Kidney epithelial cell (primary cell): ENCODE measurements around the gene C12orf76. TPM values are rescaled to one million over a fixed set of nuclear protein-coding genes. Genes with fewer than 3 reads are reported as not detected.
"Not testable (repeated sequence)": the region's sequence is repeated elsewhere in the genome, so short reads cannot be mapped to it uniquely, and the experiment has no call there.

ENCODE experiments used
- DNase-seq: peaks from one replicate; pipeline ENCODE4 v3.0.0-alpha.2; 2010; ENCODE audit warnings: low read depth
- H3K27me3 ChIP-seq: 2 replicates; pipeline ENCODE4 v1.6.0; 2011; ENCODE audit warnings: low read length; ENCODE audit not compliant: control insufficient read depth, insufficient read depth
- H3K36me3 ChIP-seq: 2 replicates; pipeline ENCODE4 v1.5.1; 2011; ENCODE audit warnings: low read length; ENCODE audit not compliant: control insufficient read depth, insufficient read depth
- H3K4me3 ChIP-seq: 2 replicates; pipeline ENCODE4 v1.5.1; 2011; ENCODE audit warnings: low read depth, mild to moderate bottlenecking, control low read depth, low read length
- CTCF ChIP-seq: IDR thresholded peaks from 2 replicates; pipeline ENCODE4 v1.5.1; 2011; ENCODE audit warnings: mild to moderate bottlenecking, moderate library complexity, low read length, control low read depth, inconsistent platforms; ENCODE audit not compliant: insufficient read depth, poor library complexity, severe bottlenecking
- total RNA-seq: library from RNA; depleted of rRNA; stranded (reverse); fragments of >200 nt; gene quantifications from 2 replicates; pipeline ENCODE4 v1.2.3, GENCODE V29; 2015

Gene C12orf76
- total RNA-seq: 8.8 and 14.5 TPM in 2 replicates

DNA sequence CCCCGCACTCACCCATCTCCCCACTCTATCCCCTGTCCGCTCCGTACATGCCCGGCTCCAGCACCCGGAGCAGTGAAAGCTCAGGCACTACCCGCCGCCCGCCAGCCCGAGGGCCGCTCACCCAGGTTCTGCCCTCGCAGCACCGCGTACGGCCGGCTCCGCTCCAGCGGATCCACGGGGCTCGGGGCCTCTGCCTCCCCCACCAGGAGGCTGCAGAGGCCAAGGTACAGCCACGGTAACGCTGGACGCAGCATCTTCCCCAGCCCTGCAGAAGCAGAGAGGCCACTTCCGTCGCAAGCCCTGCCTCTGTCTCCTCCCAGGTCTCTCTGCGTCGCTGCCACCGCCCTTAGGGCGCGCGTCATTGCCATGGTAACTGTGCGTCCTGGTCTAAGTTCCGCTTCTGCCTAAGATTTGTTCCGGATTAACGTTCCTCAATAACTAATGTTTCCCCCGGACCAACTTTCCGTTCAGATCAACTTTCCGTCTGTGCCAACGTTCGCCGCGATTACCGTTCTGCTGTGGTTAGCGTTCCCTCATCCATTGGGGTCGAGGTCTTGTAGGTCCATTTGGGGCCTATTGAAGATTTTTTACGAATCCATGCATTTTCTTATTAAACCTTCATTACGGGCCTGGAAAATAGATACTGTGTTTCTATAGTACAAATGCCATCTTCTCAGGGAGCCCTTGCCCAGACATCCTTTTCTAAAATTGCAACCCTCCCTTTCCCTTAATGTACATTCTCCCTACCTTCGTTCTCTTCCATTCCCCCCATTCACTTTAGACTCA is at the start of gene C12orf76:
C12orf76 (minus strand) TSS at position 281 of the 786 bp plus-strand sequence; CDS start at position 254, 27 bp downstream.
- Histone ChIP-seq H3K27me3 (no peaks in the 10 kb centered on the region), H3K36me3 (no peaks in the 10 kb centered on the region), H3K4me3 (peak within 1 kb of the TSS; percentile 66)
- no peak for TF ChIP-seq CTCF
- peak; percentile 87 for DNase-seq

DNA sequence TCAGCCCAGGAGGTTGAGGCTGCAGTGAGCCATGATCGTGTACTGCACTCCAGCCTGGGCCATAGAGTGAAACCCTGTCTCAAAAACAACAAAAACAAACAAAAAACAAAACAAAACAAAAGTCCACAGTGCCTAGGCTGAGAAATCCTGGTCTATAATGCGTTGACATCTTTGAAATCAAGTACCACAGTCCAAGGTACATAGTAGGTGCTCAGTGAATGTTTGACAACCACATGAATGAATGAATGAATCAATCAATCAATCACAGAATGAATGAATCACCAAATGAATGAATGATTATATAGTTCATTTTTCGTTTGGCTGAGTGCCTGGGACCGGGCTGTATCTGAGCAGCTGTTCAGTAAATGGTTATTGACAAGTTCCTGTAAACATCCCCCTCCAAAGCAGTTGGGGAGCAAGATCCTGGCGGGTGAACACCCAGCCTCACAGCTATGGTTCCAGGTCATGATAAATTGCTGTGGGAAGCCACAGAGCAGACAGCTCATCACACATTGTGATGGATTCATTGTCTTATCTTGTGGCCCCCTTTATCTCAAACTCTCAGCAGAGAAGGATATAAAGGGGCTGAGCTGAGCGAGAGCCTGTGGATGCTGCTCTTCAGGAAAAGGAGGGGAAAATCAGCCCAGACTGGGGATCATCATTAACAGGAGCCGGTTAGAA is 45.4 kb upstream of the C12orf76 start:
- H3K4me3 ChIP-seq: no peak overlapping the region
- TF ChIP-seq CTCF: no peak
- DNase-seq: no peak
- H3K36me3 ChIP-seq: no peaks in the 10 kb centered on the region
- peaks cover 4% of the 10 kb centered on the region for H3K27me3 ChIP-seq

GRCh38 chr12:110091136-110091711 is 42.9 kb upstream of the C12orf76 start:
- DNase-seq: no peak
- Histone ChIP-seq H3K4me3 (no peak overlapping the region), H3K27me3 (peaks cover 4% of the 10 kb centered on the region), H3K36me3 (no peaks in the 10 kb centered on the region)
- TF ChIP-seq CTCF: no peak

GRCh38 chr12:110090266-110091135 is 42.2 kb upstream of the C12orf76 start:
- H3K36me3 ChIP-seq: no peaks in the 10 kb centered on the region
- no peak for TF ChIP-seq CTCF
- H3K27me3 ChIP-seq: peaks cover 4% of the 10 kb centered on the region
- DNase-seq: no peak
- no peak overlapping the region for H3K4me3 ChIP-seq

- Histone ChIP-seq H3K27me3 (peaks cover 4% of the 10 kb centered on the region), H3K36me3 (no peaks in the 10 kb centered on the region), H3K4me3 (no peak overlapping the region)
- no peak for TF ChIP-seq CTCF
- no peak for DNase-seq
These were observed 40.6 kb upstream of the C12orf76 start for GRCh38 chr12:110088936-110089335.

DNA sequence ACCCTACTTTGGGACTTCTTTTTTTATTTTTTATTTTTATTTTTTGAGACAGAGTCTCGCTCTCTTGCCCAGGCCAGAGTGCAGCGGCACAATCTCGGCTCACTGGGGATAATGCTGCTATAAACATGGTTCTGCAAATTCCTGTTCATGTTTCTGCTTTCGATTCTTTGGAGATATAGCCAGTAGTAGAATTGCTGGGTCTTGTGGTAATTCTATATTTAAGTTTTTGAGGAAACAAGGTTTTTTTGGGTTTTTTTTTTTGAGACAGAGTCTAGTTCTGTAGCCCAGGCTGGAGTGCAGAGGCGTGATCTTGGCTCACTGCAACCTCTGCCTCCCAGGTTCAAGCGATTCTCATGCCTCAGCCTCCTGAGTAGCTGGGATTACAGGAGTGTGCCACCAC is 39.9 kb upstream of the C12orf76 start:
- DNase-seq, H3K27me3 ChIP-seq, H3K4me3 ChIP-seq, H3K36me3 ChIP-seq: not testable (repeated sequence)
